Measurements from ENCODE around the gene FLT3LG. TPM values are rescaled to one million over a fixed set of nuclear protein-coding genes. Genes with fewer than 3 reads are reported as not detected.

Gene FLT3LG
- total and polyA plus RNA-seq, 2 experiments from 2014 or later, result 0.49 to 1.8 TPM

- TF ChIP-seq ZNF462 (CRISPR knock-in tag; IDR thresholded peaks at IDR 0.05), result no peak
- no peak for TF ChIP-seq JUNB (IDR thresholded peaks at IDR 0.05; ENCODE audit: unreplicated experiment)
Measured at GRCh38 chr19:49481020-49481683, 7.1 kb downstream of the FLT3LG start (continued).

DNA sequence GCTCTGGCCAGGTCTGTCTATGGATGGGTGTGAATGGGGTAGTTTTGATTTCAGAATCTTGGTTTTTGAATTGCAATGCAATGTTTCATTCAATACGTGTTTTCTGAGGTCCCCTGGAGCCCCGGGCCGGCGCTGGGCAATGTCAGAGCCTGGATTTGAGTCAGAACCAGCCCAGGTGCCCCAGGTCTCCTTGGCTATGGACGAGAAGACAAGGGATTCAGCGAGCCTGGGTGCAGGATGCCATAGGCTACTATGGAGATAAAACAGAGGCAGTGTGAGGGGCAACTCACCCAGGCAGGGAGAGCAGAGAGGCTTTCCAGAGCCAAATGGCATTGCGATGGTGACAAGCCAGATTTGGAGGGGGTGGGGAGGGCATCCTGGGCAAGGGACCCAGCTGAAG, 12.2 kb downstream of the FLT3LG start:
- Mint-ChIP-seq H3K27ac (no peak overlapping the region), H3K36me3 (ENCODE audit: low read depth) (peaks cover 40% of the 10 kb centered on the region), H3K9me3 (peaks cover 14% of the 10 kb centered on the region), H3K4me1 (peaks cover 13% of the 10 kb centered on the region; the same call in 2 of the 3 replicates), H3K4me3 (peak overlapping the region; percentile 47; the same call in 1 of the 3 replicates), H3K27me3 (ENCODE audit: insufficient read depth, low read depth, poor library complexity) (peaks cover 49% of the 10 kb centered on the region)
- Histone ChIP-seq H3K4me1 (ENCODE audit: insufficient read depth) (peaks cover 10% of the 10 kb centered on the region; the same call in 1 of the 2 replicates), H3K4me2 (no peak overlapping the region), H4K20me1 (replicated peaks; ENCODE audit: insufficient read depth) (peaks cover 23% of the 10 kb centered on the region), H3K27ac (ENCODE audit: low read depth) (no peak overlapping the region), H3F3A (replicated peaks; ENCODE audit: low read depth) (peaks cover 40% of the 10 kb centered on the region), H3K4me3 (no peak overlapping the region), H3K27me3 (ENCODE audit: insufficient read depth) (no peaks in the 10 kb centered on the region), H3K9me2 (ENCODE audit: insufficient read depth) (no peaks in the 10 kb centered on the region), H3K79me2 (replicated peaks; ENCODE audit: insufficient read depth) (peaks cover 31% of the 10 kb centered on the region), H2AFZ (no peak overlapping the region), H3K36me3 (ENCODE audit: insufficient read depth) (peaks cover 32% of the 10 kb centered on the region)
- no peak for ATAC-seq
- DNase-seq (ENCODE audit: low spot score), result no peak
- TF ChIP-seq POLR2AphosphoS5 (IDR thresholded peaks at IDR 0.05; ENCODE audit: low read depth), result no peak
- no peak for TF ChIP-seq CREB1 (CRISPR knock-in tag; IDR thresholded peaks at IDR 0.05; ENCODE audit: low read depth)
- no peak for TF ChIP-seq JUNB (IDR thresholded peaks at IDR 0.05; ENCODE audit: unreplicated experiment)
- TF ChIP-seq ZNF331 (CRISPR knock-in tag; IDR thresholded peaks at IDR 0.05; ENCODE audit: low read depth), result no peak
- no peak for TF ChIP-seq EZH2phosphoT487 (IDR thresholded peaks at IDR 0.05; ENCODE audit: unreplicated experiment)
- TF ChIP-seq, protein P1, sequence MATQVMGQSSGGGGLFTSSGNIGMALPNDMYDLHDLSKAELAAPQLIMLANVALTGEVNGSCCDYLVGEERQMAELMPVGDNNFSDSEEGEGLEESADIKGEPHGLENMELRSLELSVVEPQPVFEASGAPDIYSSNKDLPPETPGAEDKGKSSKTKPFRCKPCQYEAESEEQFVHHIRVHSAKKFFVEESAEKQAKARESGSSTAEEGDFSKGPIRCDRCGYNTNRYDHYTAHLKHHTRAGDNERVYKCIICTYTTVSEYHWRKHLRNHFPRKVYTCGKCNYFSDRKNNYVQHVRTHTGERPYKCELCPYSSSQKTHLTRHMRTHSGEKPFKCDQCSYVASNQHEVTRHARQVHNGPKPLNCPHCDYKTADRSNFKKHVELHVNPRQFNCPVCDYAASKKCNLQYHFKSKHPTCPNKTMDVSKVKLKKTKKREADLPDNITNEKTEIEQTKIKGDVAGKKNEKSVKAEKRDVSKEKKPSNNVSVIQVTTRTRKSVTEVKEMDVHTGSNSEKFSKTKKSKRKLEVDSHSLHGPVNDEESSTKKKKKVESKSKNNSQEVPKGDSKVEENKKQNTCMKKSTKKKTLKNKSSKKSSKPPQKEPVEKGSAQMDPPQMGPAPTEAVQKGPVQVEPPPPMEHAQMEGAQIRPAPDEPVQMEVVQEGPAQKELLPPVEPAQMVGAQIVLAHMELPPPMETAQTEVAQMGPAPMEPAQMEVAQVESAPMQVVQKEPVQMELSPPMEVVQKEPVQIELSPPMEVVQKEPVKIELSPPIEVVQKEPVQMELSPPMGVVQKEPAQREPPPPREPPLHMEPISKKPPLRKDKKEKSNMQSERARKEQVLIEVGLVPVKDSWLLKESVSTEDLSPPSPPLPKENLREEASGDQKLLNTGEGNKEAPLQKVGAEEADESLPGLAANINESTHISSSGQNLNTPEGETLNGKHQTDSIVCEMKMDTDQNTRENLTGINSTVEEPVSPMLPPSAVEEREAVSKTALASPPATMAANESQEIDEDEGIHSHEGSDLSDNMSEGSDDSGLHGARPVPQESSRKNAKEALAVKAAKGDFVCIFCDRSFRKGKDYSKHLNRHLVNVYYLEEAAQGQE (IDR thresholded peaks at IDR 0.05; ENCODE audit: unreplicated experiment), result no peak
- TF ChIP-seq, protein P2, sequence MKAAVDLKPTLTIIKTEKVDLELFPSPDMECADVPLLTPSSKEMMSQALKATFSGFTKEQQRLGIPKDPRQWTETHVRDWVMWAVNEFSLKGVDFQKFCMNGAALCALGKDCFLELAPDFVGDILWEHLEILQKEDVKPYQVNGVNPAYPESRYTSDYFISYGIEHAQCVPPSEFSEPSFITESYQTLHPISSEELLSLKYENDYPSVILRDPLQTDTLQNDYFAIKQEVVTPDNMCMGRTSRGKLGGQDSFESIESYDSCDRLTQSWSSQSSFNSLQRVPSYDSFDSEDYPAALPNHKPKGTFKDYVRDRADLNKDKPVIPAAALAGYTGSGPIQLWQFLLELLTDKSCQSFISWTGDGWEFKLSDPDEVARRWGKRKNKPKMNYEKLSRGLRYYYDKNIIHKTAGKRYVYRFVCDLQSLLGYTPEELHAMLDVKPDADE (IDR thresholded peaks at IDR 0.05), result no peak
- no peak for TF ChIP-seq ZNF114 (CRISPR knock-in tag; IDR thresholded peaks at IDR 0.05)
